IMR-90 (cell line): Measurements from ENCODE around the gene CRTC1. TPM values are rescaled to one million over a fixed set of nuclear protein-coding genes. Genes with fewer than 3 reads are reported as not detected.

Experiments
- ATAC-seq: fragments of 200-7000 bp; cut with Tn5 transposase; 2 replicates; pipeline ENCODE4 v1.9.1; 2020; ENCODE audit warnings: low read depth, mild to moderate bottlenecking, moderate library complexity
- BruUV-seq: library from RNA; stranded (reverse); fragments of 400-500 nt; replicated peaks from 2 replicates; lab custom pipeline; 2021; lab: Mats Ljungman, UMichigan
- CTCF ChIA-PET: fragments of 300-600 bp; formaldehyde crosslinking; extraction: SDS; loops from one replicate; lab custom pipeline; 2021; ENCODE audit warnings: antibody characterized with exemption; lab: Yijun Ruan, JAX
- POLR2A ChIA-PET: fragments of 300-600 bp; sonication (Branson Sonifier 250); formaldehyde crosslinking; loops from one replicate; lab custom pipeline; 2022; ENCODE audit warnings: antibody characterized with exemption; ENCODE audit not compliant: unreplicated experiment; lab: Charles Lee
- DNase-seq: peaks from one replicate; pipeline ENCODE4 v3.0.0; 2013
- H2AFZ ChIP-seq: replicated peaks from 2 replicates; pipeline ENCODE3; 2013; ENCODE audit warnings: low read length, mild to moderate bottlenecking; ENCODE audit not compliant: poor library complexity
- H2AK5ac ChIP-seq: 2 replicates; pipeline ENCODE4 v1.6.1; 2013; ENCODE audit warnings: low read depth, low read length, inconsistent platforms
- H2AK9ac ChIP-seq: replicated peaks from 2 replicates; pipeline ENCODE3; 2013; ENCODE audit warnings: mild to moderate bottlenecking, low read depth, low read length, moderate library complexity; ENCODE audit not compliant: poor library complexity
- H2BK120ac ChIP-seq: 2 replicates; pipeline ENCODE4 v1.6.1; 2013; ENCODE audit warnings: low read depth, low read length, inconsistent platforms
- H2BK15ac ChIP-seq: 3 replicates; pipeline ENCODE4 v1.6.1; 2013; ENCODE audit warnings: low read depth, low read length, inconsistent platforms
- H2BK20ac ChIP-seq: 2 replicates; pipeline ENCODE4 v1.6.1; 2013; ENCODE audit warnings: low read depth, mild to moderate bottlenecking, inconsistent platforms, low read length, moderate library complexity
- H2BK5ac ChIP-seq: 2 replicates; pipeline ENCODE4 v1.6.1; 2013; ENCODE audit warnings: mild to moderate bottlenecking, low read depth, low read length, inconsistent platforms; ENCODE audit not compliant: poor library complexity, severe bottlenecking
- H3K14ac ChIP-seq: replicated peaks from 2 replicates; pipeline ENCODE4 v1.6.1; 2013; ENCODE audit warnings: low read depth, low read length, inconsistent platforms
- H3K18ac ChIP-seq: 2 replicates; pipeline ENCODE4 v1.6.1; 2013; ENCODE audit warnings: low read depth, low read length, control low read depth
- H3K23ac ChIP-seq: 2 replicates; pipeline ENCODE4 v1.6.1; 2013; ENCODE audit warnings: low read depth, low read length, inconsistent platforms
- H3K27ac ChIP-seq: 2 replicates; pipeline ENCODE4 v1.5.1; 2013; ENCODE audit warnings: mild to moderate bottlenecking, control low read depth, low read length; ENCODE audit not compliant: insufficient read depth
- H3K27me3 ChIP-seq: 2 replicates; pipeline ENCODE4 v1.6.1; 2013; ENCODE audit warnings: low read length; ENCODE audit not compliant: control insufficient read depth, insufficient read depth
- H3K36me3 ChIP-seq: 2 replicates; pipeline ENCODE4 v1.6.1; 2013; ENCODE audit warnings: low read length, mixed read lengths; ENCODE audit not compliant: control insufficient read depth, insufficient read depth
- H3K4ac ChIP-seq: 2 replicates; pipeline ENCODE4 v1.6.1; 2013; ENCODE audit warnings: low read depth, low read length, inconsistent platforms
- H3K4me1 ChIP-seq: 2 replicates; pipeline ENCODE4 v1.6.1; 2013; ENCODE audit warnings: low read length, mixed read lengths; ENCODE audit not compliant: control insufficient read depth, insufficient read depth
- H3K4me2 ChIP-seq: 2 replicates; pipeline ENCODE4 v1.6.1; 2013; ENCODE audit warnings: low read depth, mild to moderate bottlenecking, control low read depth, low read length, moderate library complexity
- H3K4me3 ChIP-seq: 2 replicates; pipeline ENCODE4 v1.5.1; 2013; ENCODE audit warnings: low read depth, mild to moderate bottlenecking, control low read depth, low read length, moderate library complexity; ENCODE audit not compliant: insufficient read depth
- H3K56ac ChIP-seq: 2 replicates; pipeline ENCODE4 v1.6.1; 2013; ENCODE audit warnings: low read length, inconsistent platforms; ENCODE audit not compliant: insufficient read depth; ENCODE audit errors: extremely low read depth
- H3K79me1 ChIP-seq, 2 experiments: 2 replicates each; pipeline ENCODE4 v1.6.1; 2013; ENCODE audit warnings: low read length in 2 of 2, inconsistent platforms in 1 of 2, low read depth in 1 of 2
- H3K9ac ChIP-seq: 2 replicates; pipeline ENCODE4 v1.6.1; 2013; ENCODE audit warnings: low read depth, low read length, control low read depth
- H3K9me1 ChIP-seq: 2 replicates; pipeline ENCODE4 v1.6.1; 2013; ENCODE audit warnings: low read length, inconsistent platforms; ENCODE audit not compliant: insufficient read depth
- H3K9me3 ChIP-seq: 2 replicates; pipeline ENCODE4 v1.6.1; 2013; ENCODE audit warnings: low read length; ENCODE audit not compliant: control insufficient read depth, insufficient read depth
- H4K20me1 ChIP-seq: 2 replicates; pipeline ENCODE4 v1.6.1; 2013; ENCODE audit warnings: low read length, inconsistent platforms; ENCODE audit not compliant: insufficient read depth
- H4K5ac ChIP-seq: 2 replicates; pipeline ENCODE4 v1.6.1; 2013; ENCODE audit warnings: mild to moderate bottlenecking, low read depth, low read length, control low read depth
- H4K8ac ChIP-seq, 2 experiments: 2 replicates each; pipeline ENCODE4 v1.6.1; 2013; ENCODE audit warnings: low read depth in 2 of 2, low read length in 2 of 2, control low read depth in 1 of 2, inconsistent platforms in 1 of 2
- H4K91ac ChIP-seq: 2 replicates; pipeline ENCODE4 v1.6.1; 2013; ENCODE audit warnings: low read depth, low read length, inconsistent platforms; ENCODE audit not compliant: insufficient read depth
- CEBPB ChIP-seq: IDR thresholded peaks from 2 replicates; pipeline ENCODE4 v1.6.1; 2012; ENCODE audit warnings: low read depth, low read length, improper control_type of control experiment
- CHD1 ChIP-seq: IDR thresholded peaks from 2 replicates; pipeline ENCODE4 v1.6.1; 2012; ENCODE audit warnings: low read depth, low read length, improper control_type of control experiment
- FOS ChIP-seq: fragments of 150-350 bp; IDR thresholded peaks from 2 replicates; pipeline ENCODE4 v1.6.1; 2016; ENCODE audit warnings: low read depth, low read length
- MAZ ChIP-seq: IDR thresholded peaks from 2 replicates; pipeline ENCODE4 v1.6.1; 2012; ENCODE audit warnings: low read depth, mild to moderate bottlenecking, low read length, improper control_type of control experiment, moderate library complexity, borderline replicate concordance
- NFE2L2 ChIP-seq: fragments of 150-350 bp; IDR thresholded peaks from 2 replicates; pipeline ENCODE4 v1.6.1; 2016; ENCODE audit warnings: low read depth, mild to moderate bottlenecking, low read length
- POLR2A ChIP-seq: IDR thresholded peaks from 2 replicates; pipeline ENCODE4 v1.6.1; 2012; ENCODE audit warnings: mild to moderate bottlenecking, low read depth, low read length
- RAD21 ChIP-seq: IDR thresholded peaks from 2 replicates; pipeline ENCODE4 v1.6.1; 2012; ENCODE audit warnings: low read length, improper control_type of control experiment
- RCOR1 ChIP-seq: IDR thresholded peaks from 2 replicates; pipeline ENCODE4 v1.6.1; 2012; ENCODE audit warnings: mild to moderate bottlenecking, low read length, improper control_type of control experiment; ENCODE audit not compliant: insufficient replicate concordance
- RFX5 ChIP-seq: IDR thresholded peaks from 2 replicates; pipeline ENCODE4 v1.8.0; 2012; ENCODE audit warnings: low read depth, mild to moderate bottlenecking, low read length, moderate library complexity
- SMC3 ChIP-seq: fragments of 150-350 bp; IDR thresholded peaks from 2 replicates; pipeline ENCODE4 v1.6.1; 2016; ENCODE audit warnings: low read depth, mild to moderate bottlenecking, antibody characterized with exemption, low read length, moderate library complexity
- WGBS, 2 experiments: methylation state at CpG; one replicate each; pipeline versions ENCODE4 v1.1.5 to v1.1.7; 2013; ENCODE audit warnings: missing lambda C conversion rate in 2 of 2; ENCODE audit not compliant: insufficient read length in 1 of 2; ENCODE audit errors: extremely low coverage in 2 of 2; 5-methylcytosine and 5-hydroxymethylcytosine counted together
- dilution Hi-C: fragments of 300-500 bp; cut with HindIII; formaldehyde crosslinking; loops from one replicate; pipeline ENCODE4 v1.14.3; 2018; ENCODE audit warnings: low sequenced_read_pairs; ENCODE audit not compliant: unreplicated experiment
- in situ Hi-C: fragments of 300-500 bp; cut with MboI; formaldehyde crosslinking; loops from 3 replicates; pipeline ENCODE4 v1.14.3; 2019; ENCODE audit warnings: low sequenced_read_pairs, inconsistent platforms, mixed read lengths
- intact Hi-C: fragments of 100-400 bp; cut with micrococcal nuclease; formaldehyde crosslinking; loops from 2 replicates; pipeline ENCODE4 v1.10.0; 2022
- polyA plus RNA-seq, 3 experiments: library from polyadenylated mRNA; depleted of rRNA; stranded (reverse); fragments of >200 nt; gene quantifications; 2 replicates each; pipeline ENCODE4 v1.2.3, GENCODE V29; 2012; ENCODE audit warnings: low replicate concordance in 1 of 3
- total RNA-seq: library from RNA; depleted of rRNA; stranded (reverse); fragments of >200 nt; gene quantifications from 2 replicates; pipeline ENCODE4 v1.2.3, GENCODE V29; 2012
- TF ChIP-seq, protein P1 (sequence below): fragments of 150-350 bp; IDR thresholded peaks from 2 replicates; pipeline ENCODE4 v1.6.1; 2017; ENCODE audit warnings: mild to moderate bottlenecking, antibody characterized with exemption, low read length, low read depth

CRTC1 gene
- total and polyA plus RNA-seq, 2 of the 4 experiments (the other 2 are of a cell fraction), result 0.18 to 5.7 TPM

DNA sequence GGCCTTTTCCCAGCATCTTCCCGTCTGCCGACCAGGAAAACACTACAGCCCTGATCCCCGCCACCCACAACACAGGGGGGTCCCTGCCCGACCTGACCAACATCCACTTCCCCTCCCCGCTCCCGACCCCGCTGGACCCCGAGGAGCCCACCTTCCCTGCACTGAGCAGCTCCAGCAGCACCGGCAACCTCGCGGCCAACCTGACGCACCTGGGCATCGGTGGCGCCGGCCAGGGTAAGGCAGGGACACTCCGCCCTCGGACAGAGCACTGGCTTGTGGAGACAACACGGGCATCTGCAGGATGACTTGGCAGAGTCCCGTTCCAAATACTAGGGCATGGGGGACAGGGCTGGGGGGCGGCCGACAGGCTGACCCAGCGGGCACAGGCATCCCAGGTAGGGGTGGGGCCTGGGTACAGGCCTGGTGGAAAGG is 76.5 kb downstream of the CRTC1 start:
- intact Hi-C loops (no loop called here), dilution Hi-C loops (no loop called here), in situ Hi-C loops (no loop called here)
- Histone ChIP-seq H3K4me1 (peaks cover 4% of the 10 kb centered on the region), H2BK15ac (no peak overlapping the region), H4K91ac (no peak overlapping the region), H3K27me3 (no peaks in the 10 kb centered on the region), H2AFZ (no peak overlapping the region), H2BK20ac (no peak overlapping the region), H3K23ac (no peak overlapping the region), H3K79me1 (no peaks in the 10 kb centered on the region), H4K20me1 (no peaks in the 10 kb centered on the region), H2AK5ac (no peak overlapping the region), H3K56ac (no peak overlapping the region), H4K5ac (no peak overlapping the region), H3K4me3 (no peak overlapping the region), H3K4me2 (no peak overlapping the region), H2AK9ac (no peak overlapping the region), H3K18ac (no peak overlapping the region), H4K8ac (no peak overlapping the region), H3K9me1 (0 out of 2 replicates have a peak, but pooled peaks cover 3% of the 10 kb centered on the region), H2BK5ac (no peak overlapping the region), H3K36me3 (peaks cover 3% of the 10 kb centered on the region; the same call in 1 of the 2 replicates), H2BK120ac (no peak overlapping the region), H3K4ac (no peak overlapping the region), H3K27ac (no peak overlapping the region), H3K9ac (no peak overlapping the region), H3K14ac (no peak overlapping the region), H3K9me3 (no peaks in the 10 kb centered on the region)
- WGBS, 2 experiments, result 90% methylated on average over 18 of the region's 22 CpGs; no CpG with 5 or more reads in 1 of the 2 experiments
- DNase-seq, result no peak
- ChIA-PET CTCF (interaction anchor here (1.5 kb wide), 1 partner anchor 8 kb away, joined by 3 read pairs; no protein-coding TSS in a partner anchor), POLR2A (no interaction called here)
- TF ChIP-seq MAZ (no peak), CEBPB (no peak), NFE2L2 (no peak), CHD1 (no peak), RCOR1 (no peak), POLR2A (no peak), FOS (no peak), SMC3 (no peak), RAD21 (no peak), RFX5 (no peak)
- TF ChIP-seq, protein P1, sequence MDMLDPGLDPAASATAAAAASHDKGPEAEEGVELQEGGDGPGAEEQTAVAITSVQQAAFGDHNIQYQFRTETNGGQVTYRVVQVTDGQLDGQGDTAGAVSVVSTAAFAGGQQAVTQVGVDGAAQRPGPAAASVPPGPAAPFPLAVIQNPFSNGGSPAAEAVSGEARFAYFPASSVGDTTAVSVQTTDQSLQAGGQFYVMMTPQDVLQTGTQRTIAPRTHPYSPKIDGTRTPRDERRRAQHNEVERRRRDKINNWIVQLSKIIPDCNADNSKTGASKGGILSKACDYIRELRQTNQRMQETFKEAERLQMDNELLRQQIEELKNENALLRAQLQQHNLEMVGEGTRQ, result no peak
- BruUV-seq, result no TSS peak
- no peak for ATAC-seq
